IMR-90 (cell line): ENCODE measurements around the gene IGSF22. TPM values are rescaled to one million over a fixed set of nuclear protein-coding genes. Genes with fewer than 3 reads are reported as not detected.
"Not testable (repeated sequence)": the region's sequence is repeated elsewhere in the genome, so short reads cannot be mapped to it uniquely, and the experiment has no call there.

ENCODE experiments used
- ATAC-seq: fragments of 200-7000 bp; cut with Tn5 transposase; 2 replicates; pipeline ENCODE4 v1.9.1; 2020; ENCODE audit warnings: low read depth, mild to moderate bottlenecking, moderate library complexity
- BruUV-seq: library from RNA; stranded (reverse); fragments of 400-500 nt; replicated peaks from 2 replicates; lab custom pipeline; 2021; lab: Mats Ljungman, UMichigan
- CTCF ChIA-PET: fragments of 300-600 bp; formaldehyde crosslinking; extraction: SDS; loops from one replicate; lab custom pipeline; 2021; ENCODE audit warnings: antibody characterized with exemption; lab: Yijun Ruan, JAX
- POLR2A ChIA-PET: fragments of 300-600 bp; sonication (Branson Sonifier 250); formaldehyde crosslinking; loops from one replicate; lab custom pipeline; 2022; ENCODE audit warnings: antibody characterized with exemption; ENCODE audit not compliant: unreplicated experiment; lab: Charles Lee
- DNase-seq: peaks from one replicate; pipeline ENCODE4 v3.0.0; 2013
- H2AFZ ChIP-seq: replicated peaks from 2 replicates; pipeline ENCODE3; 2013; ENCODE audit warnings: low read length, mild to moderate bottlenecking; ENCODE audit not compliant: poor library complexity
- H2AK5ac ChIP-seq: 2 replicates; pipeline ENCODE4 v1.6.1; 2013; ENCODE audit warnings: low read depth, low read length, inconsistent platforms
- H2AK9ac ChIP-seq: replicated peaks from 2 replicates; pipeline ENCODE3; 2013; ENCODE audit warnings: mild to moderate bottlenecking, low read depth, low read length, moderate library complexity; ENCODE audit not compliant: poor library complexity
- H2BK120ac ChIP-seq: 2 replicates; pipeline ENCODE4 v1.6.1; 2013; ENCODE audit warnings: low read depth, low read length, inconsistent platforms
- H2BK15ac ChIP-seq: 3 replicates; pipeline ENCODE4 v1.6.1; 2013; ENCODE audit warnings: low read depth, low read length, inconsistent platforms
- H2BK20ac ChIP-seq: 2 replicates; pipeline ENCODE4 v1.6.1; 2013; ENCODE audit warnings: low read depth, mild to moderate bottlenecking, inconsistent platforms, low read length, moderate library complexity
- H2BK5ac ChIP-seq: 2 replicates; pipeline ENCODE4 v1.6.1; 2013; ENCODE audit warnings: mild to moderate bottlenecking, low read depth, low read length, inconsistent platforms; ENCODE audit not compliant: poor library complexity, severe bottlenecking
- H3K14ac ChIP-seq: replicated peaks from 2 replicates; pipeline ENCODE4 v1.6.1; 2013; ENCODE audit warnings: low read depth, low read length, inconsistent platforms
- H3K18ac ChIP-seq: 2 replicates; pipeline ENCODE4 v1.6.1; 2013; ENCODE audit warnings: low read depth, low read length, control low read depth
- H3K23ac ChIP-seq: 2 replicates; pipeline ENCODE4 v1.6.1; 2013; ENCODE audit warnings: low read depth, low read length, inconsistent platforms
- H3K27ac ChIP-seq: 2 replicates; pipeline ENCODE4 v1.5.1; 2013; ENCODE audit warnings: mild to moderate bottlenecking, control low read depth, low read length; ENCODE audit not compliant: insufficient read depth
- H3K27me3 ChIP-seq: 2 replicates; pipeline ENCODE4 v1.6.1; 2013; ENCODE audit warnings: low read length; ENCODE audit not compliant: control insufficient read depth, insufficient read depth
- H3K36me3 ChIP-seq: 2 replicates; pipeline ENCODE4 v1.6.1; 2013; ENCODE audit warnings: low read length, mixed read lengths; ENCODE audit not compliant: control insufficient read depth, insufficient read depth
- H3K4ac ChIP-seq: 2 replicates; pipeline ENCODE4 v1.6.1; 2013; ENCODE audit warnings: low read depth, low read length, inconsistent platforms
- H3K4me1 ChIP-seq: 2 replicates; pipeline ENCODE4 v1.6.1; 2013; ENCODE audit warnings: low read length, mixed read lengths; ENCODE audit not compliant: control insufficient read depth, insufficient read depth
- H3K4me2 ChIP-seq: 2 replicates; pipeline ENCODE4 v1.6.1; 2013; ENCODE audit warnings: low read depth, mild to moderate bottlenecking, control low read depth, low read length, moderate library complexity
- H3K4me3 ChIP-seq: 2 replicates; pipeline ENCODE4 v1.5.1; 2013; ENCODE audit warnings: low read depth, mild to moderate bottlenecking, control low read depth, low read length, moderate library complexity; ENCODE audit not compliant: insufficient read depth
- H3K56ac ChIP-seq: 2 replicates; pipeline ENCODE4 v1.6.1; 2013; ENCODE audit warnings: low read length, inconsistent platforms; ENCODE audit not compliant: insufficient read depth; ENCODE audit errors: extremely low read depth
- H3K79me1 ChIP-seq, 2 experiments: 2 replicates each; pipeline ENCODE4 v1.6.1; 2013; ENCODE audit warnings: low read length in 2 of 2, inconsistent platforms in 1 of 2, low read depth in 1 of 2
- H3K9ac ChIP-seq: 2 replicates; pipeline ENCODE4 v1.6.1; 2013; ENCODE audit warnings: low read depth, low read length, control low read depth
- H3K9me1 ChIP-seq: 2 replicates; pipeline ENCODE4 v1.6.1; 2013; ENCODE audit warnings: low read length, inconsistent platforms; ENCODE audit not compliant: insufficient read depth
- H3K9me3 ChIP-seq: 2 replicates; pipeline ENCODE4 v1.6.1; 2013; ENCODE audit warnings: low read length; ENCODE audit not compliant: control insufficient read depth, insufficient read depth
- H4K20me1 ChIP-seq: 2 replicates; pipeline ENCODE4 v1.6.1; 2013; ENCODE audit warnings: low read length, inconsistent platforms; ENCODE audit not compliant: insufficient read depth
- H4K5ac ChIP-seq: 2 replicates; pipeline ENCODE4 v1.6.1; 2013; ENCODE audit warnings: mild to moderate bottlenecking, low read depth, low read length, control low read depth
- H4K8ac ChIP-seq, 2 experiments: 2 replicates each; pipeline ENCODE4 v1.6.1; 2013; ENCODE audit warnings: low read depth in 2 of 2, low read length in 2 of 2, control low read depth in 1 of 2, inconsistent platforms in 1 of 2
- H4K91ac ChIP-seq: 2 replicates; pipeline ENCODE4 v1.6.1; 2013; ENCODE audit warnings: low read depth, low read length, inconsistent platforms; ENCODE audit not compliant: insufficient read depth
- BHLHE40 ChIP-seq: fragments of 150-350 bp; IDR thresholded peaks from 2 replicates; pipeline ENCODE4 v1.6.1; 2016; ENCODE audit warnings: mild to moderate bottlenecking, low read depth, low read length
- CEBPB ChIP-seq: IDR thresholded peaks from 2 replicates; pipeline ENCODE4 v1.6.1; 2012; ENCODE audit warnings: low read depth, low read length, improper control_type of control experiment
- CHD1 ChIP-seq: IDR thresholded peaks from 2 replicates; pipeline ENCODE4 v1.6.1; 2012; ENCODE audit warnings: low read depth, low read length, improper control_type of control experiment
- MXI1 ChIP-seq: IDR thresholded peaks from 2 replicates; pipeline ENCODE4 v1.6.1; 2012; ENCODE audit warnings: low read depth, mild to moderate bottlenecking, low read length, moderate library complexity, borderline replicate concordance
- NFE2L2 ChIP-seq: fragments of 150-350 bp; IDR thresholded peaks from 2 replicates; pipeline ENCODE4 v1.6.1; 2016; ENCODE audit warnings: low read depth, mild to moderate bottlenecking, low read length
- RCOR1 ChIP-seq: IDR thresholded peaks from 2 replicates; pipeline ENCODE4 v1.6.1; 2012; ENCODE audit warnings: mild to moderate bottlenecking, low read length, improper control_type of control experiment; ENCODE audit not compliant: insufficient replicate concordance
- SMC3 ChIP-seq: fragments of 150-350 bp; IDR thresholded peaks from 2 replicates; pipeline ENCODE4 v1.6.1; 2016; ENCODE audit warnings: low read depth, mild to moderate bottlenecking, antibody characterized with exemption, low read length, moderate library complexity
- WGBS, 2 experiments: methylation state at CpG; one replicate each; pipeline versions ENCODE4 v1.1.5 to v1.1.7; 2013; ENCODE audit warnings: missing lambda C conversion rate in 2 of 2; ENCODE audit not compliant: insufficient read length in 1 of 2; ENCODE audit errors: extremely low coverage in 2 of 2; 5-methylcytosine and 5-hydroxymethylcytosine counted together
- dilution Hi-C: fragments of 300-500 bp; cut with HindIII; formaldehyde crosslinking; loops from one replicate; pipeline ENCODE4 v1.14.3; 2018; ENCODE audit warnings: low sequenced_read_pairs; ENCODE audit not compliant: unreplicated experiment
- in situ Hi-C: fragments of 300-500 bp; cut with MboI; formaldehyde crosslinking; loops from 3 replicates; pipeline ENCODE4 v1.14.3; 2019; ENCODE audit warnings: low sequenced_read_pairs, inconsistent platforms, mixed read lengths
- intact Hi-C: fragments of 100-400 bp; cut with micrococcal nuclease; formaldehyde crosslinking; loops from 2 replicates; pipeline ENCODE4 v1.10.0; 2022
- polyA plus RNA-seq, 3 experiments: library from polyadenylated mRNA; depleted of rRNA; stranded (reverse); fragments of >200 nt; gene quantifications; 2 replicates each; pipeline ENCODE4 v1.2.3, GENCODE V29; 2012; ENCODE audit warnings: low replicate concordance in 1 of 3
- total RNA-seq: library from RNA; depleted of rRNA; stranded (reverse); fragments of >200 nt; gene quantifications from 2 replicates; pipeline ENCODE4 v1.2.3, GENCODE V29; 2012
- TF ChIP-seq, protein P1 (sequence below): fragments of 150-350 bp; IDR thresholded peaks from 2 replicates; pipeline ENCODE4 v1.6.1; 2017; ENCODE audit warnings: mild to moderate bottlenecking, antibody characterized with exemption, low read length, low read depth

Gene IGSF22
- total and polyA plus RNA-seq, 2 of the 4 experiments (the other 2 are of a cell fraction) = not detected

DNA sequence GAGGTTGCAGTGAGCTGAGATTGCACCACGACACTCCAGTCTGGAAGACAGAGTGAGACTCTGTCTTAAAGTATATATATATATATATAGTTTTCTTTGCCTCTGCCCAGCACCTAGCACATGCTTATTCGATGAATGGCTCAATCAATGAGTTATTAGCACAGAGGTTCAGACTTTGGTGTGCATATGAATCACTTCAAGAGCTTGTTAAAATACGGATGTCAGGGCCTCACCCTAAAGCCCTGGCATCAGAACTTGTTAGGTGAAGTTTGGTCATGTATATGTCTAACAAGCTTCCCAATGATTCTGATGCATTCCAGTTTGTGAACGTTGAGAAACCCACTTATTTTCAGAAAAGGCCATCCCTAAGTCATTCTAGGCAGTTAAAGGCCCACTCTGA, 49.2 kb downstream of the IGSF22 start:
- Histone ChIP-seq H3K27me3 (no peaks in the 10 kb centered on the region), H2AK5ac (no peak overlapping the region), H3K36me3 (no peaks in the 10 kb centered on the region), H3K4ac (no peak overlapping the region), H4K8ac (no peak overlapping the region), H3K9me3 (no peaks in the 10 kb centered on the region), H3K23ac (no peak overlapping the region), H3K27ac (no peak overlapping the region), H3K56ac (no peak overlapping the region), H3K9ac (no peak overlapping the region), H3K14ac (no peak overlapping the region), H2AFZ (no peak overlapping the region), H3K9me1 (no peaks in the 10 kb centered on the region), H2BK20ac (no peak overlapping the region), H3K18ac (no peak overlapping the region), H2BK15ac (no peak overlapping the region), H3K79me1 (no peaks in the 10 kb centered on the region), H3K4me2 (no peak overlapping the region), H2AK9ac (no peak overlapping the region), H2BK120ac (no peak overlapping the region), H4K20me1 (no peaks in the 10 kb centered on the region), H3K4me3 (no peak overlapping the region), H2BK5ac (no peak overlapping the region), H3K4me1 (no peaks in the 10 kb centered on the region), H4K5ac (no peak overlapping the region), H4K91ac (no peak overlapping the region)
- ATAC-seq = no peak
- intact Hi-C loops (no loop called here), in situ Hi-C loops (no loop called here), dilution Hi-C loops (no loop called here)
- no TSS peak for BruUV-seq
- no peak for DNase-seq
- POLR2A ChIA-PET = no interaction called here
- CTCF ChIA-PET = no interaction called here
- WGBS, 2 experiments = no CpG with 5 or more reads among the region's 4 CpGs
- TF ChIP-seq NFE2L2 (no peak), CEBPB (no peak), MXI1 (no peak), RCOR1 (no peak), BHLHE40 (no peak), SMC3 (no peak), CHD1 (no peak)
- TF ChIP-seq, protein P1, sequence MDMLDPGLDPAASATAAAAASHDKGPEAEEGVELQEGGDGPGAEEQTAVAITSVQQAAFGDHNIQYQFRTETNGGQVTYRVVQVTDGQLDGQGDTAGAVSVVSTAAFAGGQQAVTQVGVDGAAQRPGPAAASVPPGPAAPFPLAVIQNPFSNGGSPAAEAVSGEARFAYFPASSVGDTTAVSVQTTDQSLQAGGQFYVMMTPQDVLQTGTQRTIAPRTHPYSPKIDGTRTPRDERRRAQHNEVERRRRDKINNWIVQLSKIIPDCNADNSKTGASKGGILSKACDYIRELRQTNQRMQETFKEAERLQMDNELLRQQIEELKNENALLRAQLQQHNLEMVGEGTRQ = no peak

GRCh38 chr11:18672209-18672608, 53.8 kb downstream of the IGSF22 start:
- H3K4ac ChIP-seq, ATAC-seq, H3K4me3 ChIP-seq, H3K4me1 ChIP-seq, H2AK5ac ChIP-seq, H3K36me3 ChIP-seq, BruUV-seq, H2AFZ ChIP-seq, H4K91ac ChIP-seq, H2BK15ac ChIP-seq, H3K27me3 ChIP-seq, in situ Hi-C loops, H3K14ac ChIP-seq, H3K23ac ChIP-seq, H2BK5ac ChIP-seq, H3K9ac ChIP-seq, DNase-seq, intact Hi-C loops, H4K8ac ChIP-seq, POLR2A ChIA-PET, H3K9me3 ChIP-seq, H2BK20ac ChIP-seq, H2BK120ac ChIP-seq, H3K9me1 ChIP-seq, H3K4me2 ChIP-seq, H2AK9ac ChIP-seq, H3K27ac ChIP-seq, dilution Hi-C loops, H3K56ac ChIP-seq, H4K5ac ChIP-seq, H3K79me1 ChIP-seq, H4K20me1 ChIP-seq, CTCF ChIA-PET, H3K18ac ChIP-seq: not testable (repeated sequence)
- no CpG with 5 or more reads among the region's 7 CpGs for WGBS, 2 experiments
